SIG-M5 treated with dmso at 0.1 percent for 504 hours (cell line): ENCODE results near the gene SPAAR.

Experiments used
- DNase-seq: peaks from one replicate; lab custom pipeline; 2025; ENCODE audit not compliant: unreplicated experiment; lab: John Stamatoyannopoulos, UW

SPAAR gene

DNA sequence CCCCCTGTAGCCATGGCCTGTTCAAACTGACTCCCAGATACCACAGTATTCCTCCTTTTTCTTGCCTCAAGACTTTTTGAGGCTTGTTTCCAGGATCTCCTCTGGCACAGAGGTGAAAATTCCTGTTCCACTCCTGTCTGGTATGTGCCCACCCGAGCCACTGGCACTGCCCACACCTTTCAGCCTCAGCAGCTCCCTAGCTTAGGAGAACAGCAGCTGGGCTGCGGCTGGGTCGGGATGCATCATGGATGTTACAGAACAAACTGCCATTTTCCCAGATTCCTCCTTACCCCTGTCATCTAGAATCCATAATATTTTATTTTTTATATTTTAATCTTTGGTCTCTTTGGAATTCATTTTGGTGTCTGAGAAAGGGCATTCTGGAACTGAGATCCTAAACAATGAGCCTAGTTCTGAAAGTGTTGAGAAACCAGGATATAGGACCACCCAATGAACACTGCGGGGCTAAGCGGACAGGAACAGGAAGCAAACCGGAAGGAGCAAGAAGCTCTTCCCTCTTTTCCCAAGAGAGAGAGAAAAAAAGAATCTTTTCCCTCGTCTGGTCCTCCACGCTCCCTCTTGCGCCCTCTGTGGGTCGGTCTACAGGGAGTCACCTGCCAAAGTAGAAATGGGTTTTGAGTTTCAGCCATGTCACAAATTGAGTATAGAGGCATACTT lies 36.2 kb downstream of the SPAAR start:
- peak; percentile 49 for DNase-seq

DNA sequence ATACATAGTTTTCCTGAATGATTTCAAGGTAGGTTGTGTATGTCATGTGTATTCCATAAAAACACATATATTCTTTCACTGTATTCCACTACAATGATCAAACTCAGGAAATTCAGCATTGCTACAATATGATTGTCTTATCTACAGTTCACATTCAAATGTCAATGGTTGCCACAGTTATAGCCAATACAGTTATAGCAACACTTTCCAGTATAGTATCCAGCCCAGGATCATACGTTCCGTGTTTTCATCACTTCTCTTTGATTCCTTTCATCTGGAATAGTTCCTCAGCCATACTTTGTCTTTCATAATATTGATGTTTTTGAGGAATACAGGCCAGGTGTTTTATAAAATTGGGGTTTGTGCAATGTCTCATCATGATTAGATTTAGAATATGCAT lies 39.2 kb downstream of the SPAAR start:
- no peak for DNase-seq

GRCh38 chr9:35948901-35949318 lies 39.6 kb downstream of the SPAAR start:
- no peak for DNase-seq

- no peak for DNase-seq
Measured at GRCh38 chr9:35951736-35952135, 42.4 kb downstream of the SPAAR start.

DNA sequence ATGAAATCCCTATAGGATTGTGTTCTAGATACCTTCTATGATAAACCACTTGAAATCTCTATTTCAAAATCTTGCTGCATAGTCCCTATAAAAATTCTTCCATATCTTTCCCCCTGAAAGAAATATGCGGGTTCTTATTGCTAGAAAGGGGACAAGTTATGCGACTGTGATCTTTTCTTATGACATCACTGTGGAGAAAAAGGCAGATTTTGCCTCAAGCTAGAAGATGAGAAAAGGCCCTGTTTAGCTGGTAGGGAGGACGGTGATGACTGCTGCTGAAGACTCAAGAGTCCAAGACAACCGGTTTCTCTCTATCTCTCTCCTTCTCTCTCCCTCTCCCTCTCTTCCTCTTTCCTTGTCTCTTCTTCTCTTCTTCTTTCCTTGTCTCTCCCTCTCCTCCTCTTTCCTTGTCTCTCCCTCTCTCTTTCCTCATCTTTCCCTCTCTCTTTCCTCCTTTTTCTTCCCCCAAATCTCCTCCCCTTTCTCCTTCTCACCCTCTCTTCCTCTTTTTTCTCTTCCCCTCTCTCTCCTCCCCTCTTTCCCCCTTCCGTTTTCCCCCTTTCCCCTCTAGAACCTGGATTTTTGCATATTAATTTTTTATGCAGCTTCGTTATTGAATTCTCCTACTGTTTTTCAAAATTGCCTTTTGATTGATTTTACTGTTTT lies 43.4 kb downstream of the SPAAR start:
- no peak for DNase-seq

DNA sequence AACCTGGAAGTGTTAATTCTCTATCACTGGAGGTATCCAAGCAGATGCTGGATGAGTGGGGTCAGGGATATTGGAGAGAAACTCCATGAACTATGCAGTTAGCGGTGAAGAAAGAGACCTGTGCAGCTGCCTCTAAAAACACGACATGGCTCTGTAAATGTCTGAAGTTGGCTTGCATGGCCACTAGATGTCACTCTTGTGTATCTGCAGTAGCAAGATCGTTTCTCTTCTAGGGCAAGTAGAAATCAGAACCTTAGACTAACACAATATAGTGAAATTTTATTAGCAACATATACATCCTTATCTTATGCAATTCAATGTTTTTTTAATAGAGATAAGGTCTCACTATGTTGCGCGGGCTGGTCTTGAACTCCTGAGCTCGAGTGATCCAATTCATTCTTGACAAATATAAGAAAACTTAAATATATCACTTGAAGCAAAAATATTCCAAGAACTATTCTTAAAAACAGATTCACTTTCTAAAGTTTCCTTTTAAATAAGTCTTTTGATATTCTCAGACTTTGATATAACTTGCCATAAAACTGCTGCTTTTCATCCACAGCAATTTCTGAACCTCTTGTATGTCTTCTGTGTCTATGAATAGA lies 45.8 kb downstream of the SPAAR start:
- DNase-seq = peak; percentile 63

DNA sequence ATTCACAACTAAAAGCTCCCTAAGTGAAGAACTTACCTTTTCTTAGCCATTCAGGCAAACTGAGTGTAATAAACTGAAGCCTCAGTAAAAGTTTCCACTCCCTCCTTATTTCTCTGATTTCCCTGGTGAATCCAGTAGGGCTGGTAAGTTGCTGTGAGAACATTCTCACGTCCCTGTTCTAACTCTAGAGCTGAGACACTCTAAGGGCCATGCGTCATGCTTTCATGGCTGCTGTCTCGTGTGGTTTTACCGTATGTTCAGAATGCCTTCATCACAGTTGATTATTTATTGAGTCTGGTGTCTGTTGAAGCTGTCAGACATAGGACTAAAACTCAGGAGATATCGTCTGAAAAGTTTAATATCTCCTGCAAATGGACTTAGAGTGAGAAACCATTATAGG lies 47.4 kb downstream of the SPAAR start:
- no peak for DNase-seq

- DNase-seq = no peak
Measured at GRCh38 chr9:35958104-35958837, 49.0 kb downstream of the SPAAR start, which contains the start of gene OR2S2. Gene OR2S2 (minus strand): TSS chr9:35958154. CDS start chr9:35958098, 56 bp downstream.

DNA sequence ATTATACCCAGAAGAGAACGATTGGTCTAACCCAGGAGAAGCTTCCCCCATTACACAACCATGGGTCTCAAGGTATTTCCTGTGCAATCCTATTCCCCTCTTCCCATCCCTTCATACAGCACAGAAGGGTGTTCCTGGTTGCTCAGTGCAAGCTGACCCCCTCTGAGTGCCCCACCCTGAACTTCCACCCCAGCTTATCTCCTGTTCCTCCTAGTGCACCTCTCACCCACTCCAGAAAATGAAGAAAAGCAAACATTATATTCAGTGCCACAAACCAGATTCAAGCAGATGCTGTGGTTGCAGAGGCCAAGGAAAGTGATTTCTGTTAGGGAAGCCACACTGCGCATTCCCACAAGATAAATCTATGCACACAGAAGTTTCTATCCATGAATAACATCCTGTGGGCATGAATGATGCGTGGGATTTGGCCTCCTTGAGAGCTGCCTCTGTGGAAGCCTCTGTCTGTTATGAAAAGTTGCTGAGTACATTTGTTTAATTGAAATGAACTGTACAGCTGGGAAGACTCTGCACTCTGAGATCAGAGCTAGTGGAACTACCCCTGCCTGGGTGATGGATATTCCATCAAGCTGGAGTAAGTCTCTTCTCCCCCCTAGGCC lies 50.9 kb downstream of the SPAAR start:
- no peak for DNase-seq
